NB4 (cell line): ENCODE results near the gene USP7.

Experiments used
- MYC ChIP-seq: IDR thresholded peaks from 2 replicates; pipeline ENCODE4 v1.6.1; 2011; ENCODE audit warnings: low read depth, low read length
- POLR2A ChIP-seq: IDR thresholded peaks from 2 replicates; pipeline ENCODE4 v1.6.1; 2011; ENCODE audit warnings: mild to moderate bottlenecking; ENCODE audit not compliant: insufficient read length; ENCODE audit errors: extremely low read depth
- TF ChIP-seq, protein P1 (sequence below): IDR thresholded peaks from one replicate; pipeline ENCODE4 v1.5.1; 2012; ENCODE audit warnings: low read depth, low read length
- TF ChIP-seq, protein P2 (sequence below): IDR thresholded peaks from 2 replicates; pipeline ENCODE4 v1.6.1; 2011; ENCODE audit warnings: low read depth, low read length

- TF ChIP-seq POLR2A (no peak), MYC (no peak)
- TF ChIP-seq, protein P1, sequence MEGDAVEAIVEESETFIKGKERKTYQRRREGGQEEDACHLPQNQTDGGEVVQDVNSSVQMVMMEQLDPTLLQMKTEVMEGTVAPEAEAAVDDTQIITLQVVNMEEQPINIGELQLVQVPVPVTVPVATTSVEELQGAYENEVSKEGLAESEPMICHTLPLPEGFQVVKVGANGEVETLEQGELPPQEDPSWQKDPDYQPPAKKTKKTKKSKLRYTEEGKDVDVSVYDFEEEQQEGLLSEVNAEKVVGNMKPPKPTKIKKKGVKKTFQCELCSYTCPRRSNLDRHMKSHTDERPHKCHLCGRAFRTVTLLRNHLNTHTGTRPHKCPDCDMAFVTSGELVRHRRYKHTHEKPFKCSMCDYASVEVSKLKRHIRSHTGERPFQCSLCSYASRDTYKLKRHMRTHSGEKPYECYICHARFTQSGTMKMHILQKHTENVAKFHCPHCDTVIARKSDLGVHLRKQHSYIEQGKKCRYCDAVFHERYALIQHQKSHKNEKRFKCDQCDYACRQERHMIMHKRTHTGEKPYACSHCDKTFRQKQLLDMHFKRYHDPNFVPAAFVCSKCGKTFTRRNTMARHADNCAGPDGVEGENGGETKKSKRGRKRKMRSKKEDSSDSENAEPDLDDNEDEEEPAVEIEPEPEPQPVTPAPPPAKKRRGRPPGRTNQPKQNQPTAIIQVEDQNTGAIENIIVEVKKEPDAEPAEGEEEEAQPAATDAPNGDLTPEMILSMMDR = no peak
- TF ChIP-seq, protein P2, sequence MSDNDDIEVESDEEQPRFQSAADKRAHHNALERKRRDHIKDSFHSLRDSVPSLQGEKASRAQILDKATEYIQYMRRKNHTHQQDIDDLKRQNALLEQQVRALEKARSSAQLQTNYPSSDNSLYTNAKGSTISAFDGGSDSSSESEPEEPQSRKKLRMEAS = no peak
These were observed 6.1 kb downstream of the USP7 start for GRCh38 chr16:8957509-8958157.
